Umbilical cord (tissue), 2 donors: ENCODE measurements around the gene ARL6IP4. TPM values are rescaled to one million over a fixed set of nuclear protein-coding genes. Genes with fewer than 3 reads are reported as not detected.
"Not testable (repeated sequence)": the region's sequence is repeated elsewhere in the genome, so short reads cannot be mapped to it uniquely, and the experiment has no call there.

Experiments used
- DNase-seq: peaks from one replicate; pipeline ENCODE4 v3.0.0-alpha.2; 2015; ENCODE audit warnings: low spot score
- total RNA-seq: library from RNA; depleted of rRNA; stranded (reverse); fragments of >200 nt; gene quantifications from one replicate; pipeline ENCODE4 v1.2.3, GENCODE V29; 2014; ENCODE audit warnings: low replicate concordance; ENCODE audit not compliant: insufficient read depth

The ARL6IP4 gene
- total RNA-seq, 1 donor from 2014 or later: 105 TPM

- no peak for DNase-seq
Observed at GRCh38 chr12:123006977-123007376, 26.5 kb downstream of the ARL6IP4 start.

- no peak for DNase-seq
Observed at GRCh38 chr12:123010110-123010509, 29.6 kb downstream of the ARL6IP4 start.

- DNase-seq: no peak
Observed at GRCh38 chr12:123010681-123011080, 30.2 kb downstream of the ARL6IP4 start.

GRCh38 chr12:123011701-123012100 is 31.2 kb downstream of the ARL6IP4 start:
- DNase-seq: no peak

- no peak for DNase-seq
Observed at GRCh38 chr12:123013185-123014095, 33.0 kb downstream of the ARL6IP4 start.

- DNase-seq: not testable (repeated sequence)
Observed at GRCh38 chr12:123014473-123014872, 34.0 kb downstream of the ARL6IP4 start.

GRCh38 chr12:123017753-123018152 is 37.3 kb downstream of the ARL6IP4 start:
- no peak for DNase-seq

- no peak for DNase-seq
Observed at GRCh38 chr12:123019841-123020138, 39.3 kb downstream of the ARL6IP4 start.

- DNase-seq: no peak
Observed at GRCh38 chr12:123021688-123022604, 41.5 kb downstream of the ARL6IP4 start.

GRCh38 chr12:123022846-123023245 is 42.4 kb downstream of the ARL6IP4 start:
- no peak for DNase-seq

GRCh38 chr12:123024819-123025391 is 44.4 kb downstream of the ARL6IP4 start:
- no peak for DNase-seq

GRCh38 chr12:123026094-123026853 is 45.8 kb downstream of the ARL6IP4 start:
- DNase-seq: no peak

- DNase-seq: no peak
Observed at GRCh38 chr12:123027726-123028445, 47.4 kb downstream of the ARL6IP4 start.

GRCh38 chr12:123028475-123028874 is 48.0 kb downstream of the ARL6IP4 start:
- DNase-seq: no peak

- no peak for DNase-seq
Observed at GRCh38 chr12:123029550-123029949, 49.1 kb downstream of the ARL6IP4 start.

GRCh38 chr12:123030686-123031085 is 50.2 kb downstream of the ARL6IP4 start:
- peak; percentile 27 for DNase-seq

- peak; percentile 64 for DNase-seq
Observed at GRCh38 chr12:123031171-123031845, 50.8 kb downstream of the ARL6IP4 start.
